Spleen (tissue), 7 donors: ENCODE data around the gene APC.

ENCODE experiments used
- POLR2A ChIP-seq, 3 donors: fragments of 450-650 bp; IDR thresholded peaks; one replicate each; pipeline ENCODE4 v1.5.1; 2017; ENCODE audit warnings: antibody characterized with exemption in 3 of 3, mild to moderate bottlenecking in 1 of 3
- POLR2AphosphoS5 ChIP-seq, 3 donors: sonication (generic); formaldehyde crosslinking; IDR thresholded peaks; one replicate each; pipeline ENCODE4 v1.5.1; 2017; ENCODE audit warnings: antibody characterized with exemption in 3 of 3
- TF ChIP-seq, protein P1 (sequence below), 11 experiments: fragments of 200-600 bp in 7 of 11; fragments of 450-650 bp in 4 of 11; sonication (generic) in 4 of 11; IDR thresholded peaks in 8 of 11; conservative IDR thresholded peaks in 3 of 11; 1 replicate in 7 of 11; 2 replicates in 4 of 11; pipeline versions ENCODE4 v1.4.0 to v1.8.0; 2016 to 2021; ENCODE audit warnings: antibody characterized with exemption in 11 of 11, inconsistent platforms in 4 of 11, mild to moderate bottlenecking in 1 of 11
- donor health status: DM: no; HTN: no; CAD: no; lungs with moderate emphysema.
- donor health status: DM: no; HTN: no; CAD: no.
- donor health status: DM: no; HTN: no; CAD: no.

DNA sequence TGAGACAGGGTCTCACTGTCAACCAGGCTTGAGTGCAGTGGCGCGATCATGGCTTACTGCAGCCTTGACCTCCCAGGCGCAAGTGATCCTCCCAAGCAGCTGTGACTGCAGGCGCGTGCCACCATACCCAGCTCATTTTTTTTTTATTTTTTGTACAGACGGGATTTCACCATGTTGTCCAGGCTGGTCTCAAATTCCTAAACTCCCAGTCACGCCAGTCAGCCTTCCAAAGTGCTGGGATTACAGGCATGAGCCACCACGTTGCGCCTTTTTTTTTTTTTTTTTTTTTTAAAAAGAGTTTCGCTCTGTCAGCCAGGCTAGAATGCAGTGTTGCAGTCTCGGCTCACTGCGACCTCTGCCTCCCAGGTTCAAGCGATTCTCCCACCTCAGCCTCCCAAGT, 96.3 kb downstream of the APC start:
- TF ChIP-seq, protein P1, sequence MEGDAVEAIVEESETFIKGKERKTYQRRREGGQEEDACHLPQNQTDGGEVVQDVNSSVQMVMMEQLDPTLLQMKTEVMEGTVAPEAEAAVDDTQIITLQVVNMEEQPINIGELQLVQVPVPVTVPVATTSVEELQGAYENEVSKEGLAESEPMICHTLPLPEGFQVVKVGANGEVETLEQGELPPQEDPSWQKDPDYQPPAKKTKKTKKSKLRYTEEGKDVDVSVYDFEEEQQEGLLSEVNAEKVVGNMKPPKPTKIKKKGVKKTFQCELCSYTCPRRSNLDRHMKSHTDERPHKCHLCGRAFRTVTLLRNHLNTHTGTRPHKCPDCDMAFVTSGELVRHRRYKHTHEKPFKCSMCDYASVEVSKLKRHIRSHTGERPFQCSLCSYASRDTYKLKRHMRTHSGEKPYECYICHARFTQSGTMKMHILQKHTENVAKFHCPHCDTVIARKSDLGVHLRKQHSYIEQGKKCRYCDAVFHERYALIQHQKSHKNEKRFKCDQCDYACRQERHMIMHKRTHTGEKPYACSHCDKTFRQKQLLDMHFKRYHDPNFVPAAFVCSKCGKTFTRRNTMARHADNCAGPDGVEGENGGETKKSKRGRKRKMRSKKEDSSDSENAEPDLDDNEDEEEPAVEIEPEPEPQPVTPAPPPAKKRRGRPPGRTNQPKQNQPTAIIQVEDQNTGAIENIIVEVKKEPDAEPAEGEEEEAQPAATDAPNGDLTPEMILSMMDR (IDR thresholded peaks at IDR 0.05 in 8 of 11, conservative IDR thresholded peaks at IDR 0.05 in 3 of 11), result no peak
- TF ChIP-seq POLR2A (IDR thresholded peaks at IDR 0.05) (no peak), POLR2AphosphoS5 (IDR thresholded peaks at IDR 0.05) (no peak)
